GM12872 (cell line): ENCODE measurements around the gene ADAMTS2.

ENCODE experiments used
- TF ChIP-seq, protein P1 (sequence below): IDR thresholded peaks from 3 replicates; pipeline ENCODE4 v1.5.1; 2011; ENCODE audit warnings: low read depth, mild to moderate bottlenecking, low read length, moderate library complexity; ENCODE audit not compliant: insufficient read depth

Gene ADAMTS2

DNA sequence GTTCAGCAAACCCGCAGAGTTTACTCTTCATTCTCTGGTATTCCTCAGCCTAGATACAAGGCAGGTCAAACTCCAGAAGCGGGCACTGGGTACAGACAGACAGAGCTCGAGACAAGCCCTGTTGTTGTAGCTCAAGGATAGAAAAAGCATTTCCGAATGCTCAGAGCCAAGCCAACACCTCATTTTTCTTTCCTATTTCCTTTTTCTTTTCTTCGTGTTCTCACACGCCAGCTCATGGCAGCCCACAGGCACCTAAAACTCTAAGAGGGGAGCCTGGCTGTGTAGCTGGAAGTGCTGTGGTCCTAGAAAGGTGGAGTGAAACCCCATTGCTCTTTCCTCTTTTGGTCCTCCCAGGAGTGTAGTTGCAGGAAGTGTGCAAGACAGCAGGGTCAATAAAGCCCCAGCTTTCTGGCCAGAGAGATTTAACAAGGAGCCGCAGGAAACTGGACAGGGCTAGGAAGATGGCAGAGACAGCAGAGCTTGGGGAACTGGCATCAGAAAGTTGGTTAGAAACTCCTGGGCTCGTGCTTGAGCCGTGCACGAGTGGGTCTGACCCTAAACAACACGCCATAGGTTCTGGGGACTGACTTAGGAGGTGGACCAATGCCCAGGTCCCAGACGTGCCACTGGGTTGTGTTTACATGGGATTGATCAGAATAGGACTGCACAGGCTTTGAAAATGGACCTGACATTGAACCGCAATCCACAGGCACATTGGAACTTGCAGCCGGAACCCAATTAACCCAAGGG lies 41.6 kb downstream of the ADAMTS2 start:
- TF ChIP-seq, protein P1, sequence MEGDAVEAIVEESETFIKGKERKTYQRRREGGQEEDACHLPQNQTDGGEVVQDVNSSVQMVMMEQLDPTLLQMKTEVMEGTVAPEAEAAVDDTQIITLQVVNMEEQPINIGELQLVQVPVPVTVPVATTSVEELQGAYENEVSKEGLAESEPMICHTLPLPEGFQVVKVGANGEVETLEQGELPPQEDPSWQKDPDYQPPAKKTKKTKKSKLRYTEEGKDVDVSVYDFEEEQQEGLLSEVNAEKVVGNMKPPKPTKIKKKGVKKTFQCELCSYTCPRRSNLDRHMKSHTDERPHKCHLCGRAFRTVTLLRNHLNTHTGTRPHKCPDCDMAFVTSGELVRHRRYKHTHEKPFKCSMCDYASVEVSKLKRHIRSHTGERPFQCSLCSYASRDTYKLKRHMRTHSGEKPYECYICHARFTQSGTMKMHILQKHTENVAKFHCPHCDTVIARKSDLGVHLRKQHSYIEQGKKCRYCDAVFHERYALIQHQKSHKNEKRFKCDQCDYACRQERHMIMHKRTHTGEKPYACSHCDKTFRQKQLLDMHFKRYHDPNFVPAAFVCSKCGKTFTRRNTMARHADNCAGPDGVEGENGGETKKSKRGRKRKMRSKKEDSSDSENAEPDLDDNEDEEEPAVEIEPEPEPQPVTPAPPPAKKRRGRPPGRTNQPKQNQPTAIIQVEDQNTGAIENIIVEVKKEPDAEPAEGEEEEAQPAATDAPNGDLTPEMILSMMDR = no peak

DNA sequence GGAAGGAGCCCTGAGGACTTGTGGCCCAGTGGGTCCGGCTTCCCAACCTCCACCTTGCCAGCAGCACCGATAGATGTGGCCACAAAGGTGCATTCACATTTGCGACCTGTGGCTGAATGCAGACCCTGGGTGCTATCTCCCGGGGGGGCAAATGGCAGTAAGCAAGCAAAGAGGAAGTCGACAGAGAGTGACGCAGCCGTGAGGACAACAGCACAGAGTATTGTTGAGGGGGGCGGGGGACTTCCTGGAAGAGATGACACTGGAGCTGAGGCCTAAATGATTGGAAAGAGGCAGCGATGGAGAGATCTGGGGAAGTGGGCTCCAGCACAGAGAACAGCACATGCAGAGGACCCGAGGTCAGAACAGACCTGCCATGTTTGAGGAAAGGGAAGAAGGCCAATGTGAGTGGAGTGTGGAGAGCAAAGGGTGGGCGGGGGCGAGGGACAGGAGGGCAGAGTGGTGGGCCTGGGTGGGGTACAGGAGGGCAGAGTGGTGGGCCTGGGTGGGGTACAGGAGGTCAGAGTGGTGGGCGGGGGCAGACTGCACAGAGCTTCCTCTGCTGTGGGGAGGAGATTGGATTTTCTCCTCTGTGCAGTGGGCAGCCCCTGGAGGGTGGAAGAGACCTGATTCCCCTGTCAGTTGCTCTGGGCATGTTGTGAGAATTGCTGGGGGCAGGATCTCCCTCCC lies 42.6 kb downstream of the ADAMTS2 start:
- TF ChIP-seq, protein P1 = no peak

DNA sequence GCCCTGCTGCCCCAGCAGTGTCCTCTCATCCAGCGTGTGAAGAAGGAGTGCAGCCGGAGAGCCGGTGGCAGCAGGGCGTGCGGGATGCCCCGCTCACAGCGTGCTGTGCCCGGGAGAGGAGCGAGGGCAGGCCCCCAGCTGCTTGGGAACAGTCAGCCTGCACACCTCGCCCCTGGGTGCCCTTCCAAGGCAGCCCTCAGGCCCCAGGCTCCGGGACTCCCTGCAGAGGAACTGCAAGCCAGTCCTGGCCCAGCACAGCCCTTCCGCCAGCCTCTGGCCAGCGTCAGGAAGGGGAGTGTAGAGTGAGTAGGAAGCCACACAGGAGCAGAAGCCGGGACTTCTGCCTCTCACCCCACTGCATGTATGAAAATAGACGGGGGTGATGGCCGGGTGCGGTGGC lies 43.5 kb downstream of the ADAMTS2 start:
- TF ChIP-seq, protein P1 = no peak

DNA sequence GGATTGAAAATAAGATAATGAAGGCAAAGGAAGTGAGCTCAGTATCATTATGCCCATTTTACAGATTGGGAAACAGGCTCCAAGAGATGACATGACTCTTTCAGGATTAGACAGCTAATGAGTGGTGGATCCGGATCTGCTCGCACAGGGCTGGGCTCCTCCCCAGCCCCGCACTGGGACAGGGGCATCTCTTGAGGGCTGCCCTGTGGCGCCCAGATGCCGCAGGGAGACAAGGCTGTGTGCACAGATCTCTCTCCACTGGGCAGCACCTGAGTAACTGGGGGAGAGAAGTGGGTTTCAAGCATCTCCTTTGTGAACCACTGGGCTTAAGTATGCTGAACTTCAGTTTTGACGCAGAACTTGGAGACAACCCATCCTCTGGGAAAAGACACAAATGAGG lies 43.9 kb downstream of the ADAMTS2 start:
- TF ChIP-seq, protein P1 = no peak

DNA sequence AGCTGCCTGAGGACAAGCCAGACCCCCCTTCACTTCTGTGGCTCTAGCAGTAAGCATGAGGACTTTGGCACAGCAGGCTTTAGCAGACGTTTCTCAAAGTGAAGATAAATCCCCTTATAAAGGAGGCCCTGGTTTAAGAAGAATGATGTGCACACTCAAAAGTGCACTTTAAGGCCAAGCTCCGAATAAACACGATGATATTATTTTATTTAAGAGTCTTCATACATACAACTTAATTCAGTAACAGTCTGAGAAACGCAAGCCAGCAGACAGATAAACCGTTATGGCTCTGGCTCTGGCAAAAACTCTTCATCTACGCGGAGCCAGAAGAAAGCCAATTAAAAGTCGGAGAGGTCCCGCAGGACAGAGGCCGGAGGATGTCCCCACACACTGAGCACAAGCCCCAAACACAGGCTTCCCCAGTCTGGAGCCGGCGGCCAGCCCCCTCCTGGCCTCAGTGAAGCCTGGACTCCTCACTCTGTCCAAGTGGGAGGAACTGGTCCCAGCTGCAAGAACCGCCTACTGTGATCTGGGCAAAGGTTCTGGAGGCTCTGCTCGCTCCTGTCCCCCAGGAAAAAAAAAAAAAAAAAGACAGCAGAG lies 44.6 kb downstream of the ADAMTS2 start:
- TF ChIP-seq, protein P1 = no peak

DNA sequence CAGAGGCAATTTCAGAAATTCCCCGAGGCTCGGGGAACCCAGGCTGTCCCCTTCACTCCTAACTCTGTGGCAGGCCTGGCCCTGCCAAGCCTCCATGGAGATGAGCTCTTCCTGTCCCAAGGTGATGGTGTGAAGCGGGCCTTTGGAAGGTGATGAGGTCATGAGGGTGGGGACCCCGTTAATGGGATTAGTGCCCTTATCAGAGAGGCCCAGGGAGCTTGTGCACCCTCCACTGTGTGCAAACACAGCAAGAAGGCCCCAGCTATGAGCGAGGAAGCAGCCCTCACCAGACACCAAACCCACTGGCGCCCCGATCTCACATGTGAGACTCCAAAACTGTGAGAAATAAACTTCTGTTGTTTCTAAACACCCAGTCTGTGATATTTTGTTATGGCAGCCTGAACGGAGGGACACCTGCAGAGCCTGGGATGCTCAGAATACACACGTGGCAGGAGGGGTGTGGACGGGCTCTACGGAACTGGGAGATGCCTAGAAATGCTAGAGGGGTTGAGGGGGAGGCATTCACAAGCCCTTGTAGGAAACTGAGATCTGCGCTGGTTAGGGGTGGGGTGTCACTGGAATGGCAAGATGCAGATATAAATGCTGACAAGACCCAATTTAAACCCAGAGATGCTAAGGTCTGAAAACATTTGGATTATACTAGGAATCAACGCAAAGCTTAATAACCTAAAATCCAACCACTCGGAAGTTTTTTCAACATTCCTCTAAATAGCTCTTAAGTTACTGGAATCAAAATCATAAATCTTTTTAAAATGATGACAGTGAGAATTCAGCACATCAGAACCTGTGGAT lies 46.9 kb downstream of the ADAMTS2 start:
- TF ChIP-seq, protein P1 = no peak

DNA sequence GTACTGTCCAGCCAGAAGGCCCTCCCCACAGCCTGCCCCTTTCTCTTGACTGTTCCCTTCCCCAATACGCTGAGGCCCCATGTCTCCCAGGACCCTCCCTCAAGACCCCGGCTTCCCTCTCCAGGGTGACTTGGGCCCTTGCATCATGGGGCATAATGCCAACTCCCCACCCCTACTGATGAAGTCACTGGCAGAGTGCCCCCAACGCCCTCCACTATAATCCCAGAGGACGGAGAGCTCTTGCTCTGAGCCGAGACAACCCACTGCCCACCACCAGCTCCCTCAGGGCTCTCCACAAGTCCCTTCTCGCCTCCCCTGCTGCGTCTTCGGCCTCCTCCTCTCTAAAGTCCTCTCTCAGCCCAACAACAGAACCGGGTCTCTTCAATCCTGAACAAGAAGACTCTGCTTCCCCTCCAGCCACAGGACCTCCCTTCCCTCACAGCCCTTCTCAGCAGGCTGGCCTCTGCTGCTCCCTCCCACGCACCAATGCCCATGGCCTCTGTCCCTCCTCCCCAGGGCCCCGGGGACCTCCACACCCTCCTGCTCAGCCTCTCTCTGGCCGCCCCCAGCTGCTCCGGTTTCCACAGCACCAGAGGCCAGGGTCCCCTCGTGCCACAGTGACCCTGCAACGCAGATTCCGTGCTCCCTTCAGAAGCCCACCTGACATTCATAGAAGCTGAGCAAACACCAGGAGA lies 47.6 kb downstream of the ADAMTS2 start:
- TF ChIP-seq, protein P1 = no peak
